ENCODE data around the gene ATG4C. TPM values are rescaled to one million over a fixed set of nuclear protein-coding genes. Genes with fewer than 3 reads are reported as not detected.

Gene ATG4C
- total and polyA plus RNA-seq, 2 of the 13 experiments (the other 11 are each of a cell fraction or from before 2014, with no cell fraction given): 4.0 to 11.2 TPM

DNA sequence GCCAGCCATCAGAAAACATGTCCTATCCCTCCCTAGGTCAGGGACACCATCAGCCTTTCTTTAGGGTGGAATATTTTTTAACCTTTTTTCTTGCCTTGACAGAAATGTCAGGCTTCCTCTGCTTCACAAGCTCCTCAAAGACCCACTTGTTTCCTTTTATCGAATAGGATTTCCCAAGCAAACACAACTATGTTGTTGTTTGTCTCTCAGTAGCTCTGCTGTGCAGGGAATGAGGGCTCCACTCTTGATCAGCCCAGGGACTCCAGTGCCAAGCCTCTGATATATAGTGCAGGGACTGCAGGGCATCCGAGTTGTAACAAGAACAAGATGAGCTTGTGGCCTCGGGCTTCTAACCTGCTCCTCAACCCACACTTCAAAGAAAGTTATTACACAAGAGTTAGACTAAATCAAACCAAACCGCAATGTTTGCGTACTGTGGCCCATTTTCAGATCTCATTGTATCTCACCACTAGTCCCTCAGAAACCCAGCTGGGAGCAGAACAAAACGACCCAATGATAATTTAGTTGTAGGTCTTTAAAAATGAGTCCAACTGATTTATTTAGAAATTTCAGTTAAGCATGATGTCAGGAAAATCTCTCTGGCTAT lies 108.1 kb downstream of the ATG4C start (continued):
- TF ChIP-seq, protein P1, sequence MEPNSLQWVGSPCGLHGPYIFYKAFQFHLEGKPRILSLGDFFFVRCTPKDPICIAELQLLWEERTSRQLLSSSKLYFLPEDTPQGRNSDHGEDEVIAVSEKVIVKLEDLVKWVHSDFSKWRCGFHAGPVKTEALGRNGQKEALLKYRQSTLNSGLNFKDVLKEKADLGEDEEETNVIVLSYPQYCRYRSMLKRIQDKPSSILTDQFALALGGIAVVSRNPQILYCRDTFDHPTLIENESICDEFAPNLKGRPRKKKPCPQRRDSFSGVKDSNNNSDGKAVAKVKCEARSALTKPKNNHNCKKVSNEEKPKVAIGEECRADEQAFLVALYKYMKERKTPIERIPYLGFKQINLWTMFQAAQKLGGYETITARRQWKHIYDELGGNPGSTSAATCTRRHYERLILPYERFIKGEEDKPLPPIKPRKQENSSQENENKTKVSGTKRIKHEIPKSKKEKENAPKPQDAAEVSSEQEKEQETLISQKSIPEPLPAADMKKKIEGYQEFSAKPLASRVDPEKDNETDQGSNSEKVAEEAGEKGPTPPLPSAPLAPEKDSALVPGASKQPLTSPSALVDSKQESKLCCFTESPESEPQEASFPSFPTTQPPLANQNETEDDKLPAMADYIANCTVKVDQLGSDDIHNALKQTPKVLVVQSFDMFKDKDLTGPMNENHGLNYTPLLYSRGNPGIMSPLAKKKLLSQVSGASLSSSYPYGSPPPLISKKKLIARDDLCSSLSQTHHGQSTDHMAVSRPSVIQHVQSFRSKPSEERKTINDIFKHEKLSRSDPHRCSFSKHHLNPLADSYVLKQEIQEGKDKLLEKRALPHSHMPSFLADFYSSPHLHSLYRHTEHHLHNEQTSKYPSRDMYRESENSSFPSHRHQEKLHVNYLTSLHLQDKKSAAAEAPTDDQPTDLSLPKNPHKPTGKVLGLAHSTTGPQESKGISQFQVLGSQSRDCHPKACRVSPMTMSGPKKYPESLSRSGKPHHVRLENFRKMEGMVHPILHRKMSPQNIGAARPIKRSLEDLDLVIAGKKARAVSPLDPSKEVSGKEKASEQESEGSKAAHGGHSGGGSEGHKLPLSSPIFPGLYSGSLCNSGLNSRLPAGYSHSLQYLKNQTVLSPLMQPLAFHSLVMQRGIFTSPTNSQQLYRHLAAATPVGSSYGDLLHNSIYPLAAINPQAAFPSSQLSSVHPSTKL (CRISPR knock-in tag; IDR thresholded peaks at IDR 0.05): peak; percentile 70; the same call in 1 of the 2 replicates
- TF ChIP-seq MTA1 (CRISPR knock-in tag; IDR thresholded peaks at IDR 0.05; ENCODE audit: borderline replicate concordance) (no peak), HMG20B (CRISPR knock-in tag; conservative IDR thresholded peaks at IDR 0.05) (0 out of 2 replicates have a peak, but pooled peaks have one; percentile 50), GFI1 (CRISPR knock-in tag; IDR thresholded peaks at IDR 0.05; ENCODE audit: borderline replicate concordance) (peak; percentile 52; the same call in 1 of the 2 replicates), CREB1 (IDR thresholded peaks at IDR 0.05) (no peak), CREB1 (CRISPR knock-in tag; IDR thresholded peaks at IDR 0.05) (peak; percentile 42; the same call in 1 of the 2 replicates), CBFB (CRISPR knock-in tag; IDR thresholded peaks at IDR 0.05) (peak; percentile 96), ZNF775 (CRISPR knock-in tag; IDR thresholded peaks at IDR 0.05; ENCODE audit: borderline replicate concordance) (no peak), SMC3 (IDR thresholded peaks at IDR 0.05; ENCODE audit: low read length) (peak; percentile 13; the same call in 1 of the 2 replicates), TCF7 (IDR thresholded peaks at IDR 0.05; ENCODE audit: low read depth) (peak; percentile 84), CEBPB (IDR thresholded peaks at IDR 0.05; ENCODE audit: borderline replicate concordance, low read depth, low read length) (peak; percentile 85), ZSCAN30 (CRISPR knock-in tag; IDR thresholded peaks at IDR 0.05) (no peak), SRSF1 (optimal IDR thresholded peaks at IDR 0.05; ENCODE audit: low read depth, low read length) (no peak), KMT2B (CRISPR knock-in tag; IDR thresholded peaks at IDR 0.05) (no peak), MTF1 (CRISPR knock-in tag; IDR thresholded peaks at IDR 0.05) (no peak), SOX6 (IDR thresholded peaks at IDR 0.05) (no peak), SOX6 (CRISPR knock-in tag; IDR thresholded peaks at IDR 0.05) (peak; percentile 44; the same call in 1 of the 2 replicates), TCF7L2 (IDR thresholded peaks at IDR 0.05; ENCODE audit: low read depth, low read length) (peak; percentile 61; the same call in 1 of the 2 replicates), FOXA3 (CRISPR knock-in tag; IDR thresholded peaks at IDR 0.05) (peak; percentile 27; the same call in 1 of the 2 replicates), FOXA1 (IDR thresholded peaks at IDR 0.05) (no peak), FOXA1 (CRISPR knock-in tag; IDR thresholded peaks at IDR 0.05) (peak; percentile 59), ZNF644 (CRISPR knock-in tag; IDR thresholded peaks at IDR 0.05; ENCODE audit: low read depth) (peak; percentile 55; the same call in 1 of the 2 replicates), GATAD2A (CRISPR knock-in tag; IDR thresholded peaks at IDR 0.05) (peak; percentile 64), RXRA (CRISPR knock-in tag; IDR thresholded peaks at IDR 0.05) (peak; percentile 38; the same call in 1 of the 2 replicates)
- TF ChIP-seq, protein P2, sequence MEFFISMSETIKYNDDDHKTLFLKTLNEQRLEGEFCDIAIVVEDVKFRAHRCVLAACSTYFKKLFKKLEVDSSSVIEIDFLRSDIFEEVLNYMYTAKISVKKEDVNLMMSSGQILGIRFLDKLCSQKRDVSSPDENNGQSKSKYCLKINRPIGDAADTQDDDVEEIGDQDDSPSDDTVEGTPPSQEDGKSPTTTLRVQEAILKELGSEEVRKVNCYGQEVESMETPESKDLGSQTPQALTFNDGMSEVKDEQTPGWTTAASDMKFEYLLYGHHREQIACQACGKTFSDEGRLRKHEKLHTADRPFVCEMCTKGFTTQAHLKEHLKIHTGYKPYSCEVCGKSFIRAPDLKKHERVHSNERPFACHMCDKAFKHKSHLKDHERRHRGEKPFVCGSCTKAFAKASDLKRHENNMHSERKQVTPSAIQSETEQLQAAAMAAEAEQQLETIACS (CRISPR knock-in tag; IDR thresholded peaks at IDR 0.05): no peak
- TF ChIP-seq, protein P3, sequence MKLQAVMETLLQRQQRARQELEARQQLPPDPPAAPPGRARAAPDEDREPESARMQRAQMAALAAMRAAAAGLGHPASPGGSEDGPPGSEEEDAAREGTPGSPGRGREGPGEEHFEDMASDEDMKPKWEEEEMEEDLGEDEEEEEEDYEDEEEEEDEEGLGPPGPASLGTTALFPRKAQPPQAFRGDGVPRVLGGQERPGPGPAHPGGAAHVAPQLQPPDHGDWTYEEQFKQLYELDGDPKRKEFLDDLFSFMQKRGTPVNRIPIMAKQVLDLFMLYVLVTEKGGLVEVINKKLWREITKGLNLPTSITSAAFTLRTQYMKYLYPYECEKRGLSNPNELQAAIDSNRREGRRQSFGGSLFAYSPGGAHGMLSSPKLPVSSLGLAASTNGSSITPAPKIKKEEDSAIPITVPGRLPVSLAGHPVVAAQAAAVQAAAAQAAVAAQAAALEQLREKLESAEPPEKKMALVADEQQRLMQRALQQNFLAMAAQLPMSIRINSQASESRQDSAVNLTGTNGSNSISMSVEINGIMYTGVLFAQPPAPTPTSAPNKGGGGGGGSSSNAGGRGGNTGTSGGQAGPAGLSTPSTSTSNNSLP (IDR thresholded peaks at IDR 0.05; ENCODE audit: low read depth, low read length): 0 out of 2 replicates have a peak, but pooled peaks have one; percentile 20
